Thyroid gland (tissue), 4 donors: ENCODE data around the gene INCENP.

Experiments used
- CTCF ChIP-seq, 6 experiments: fragments of 200-600 bp in 3 of 6; fragments of 450-650 bp in 3 of 6; sonication (generic) in 3 of 6; IDR thresholded peaks; one replicate each; pipeline ENCODE4 v1.5.1; 2016 to 2019; ENCODE audit warnings: antibody characterized with exemption in 6 of 6, mild to moderate bottlenecking in 2 of 6, inconsistent platforms in 1 of 6, moderate library complexity in 1 of 6
- POLR2A ChIP-seq, 2 donors: fragments of 450-650 bp; IDR thresholded peaks; one replicate each; pipeline ENCODE4 v1.6.1; 2017; ENCODE audit warnings: antibody characterized with exemption in 2 of 2, mild to moderate bottlenecking in 2 of 2, moderate library complexity in 1 of 2

- TF ChIP-seq CTCF (IDR thresholded peaks at IDR 0.05) (no peak), POLR2A (IDR thresholded peaks at IDR 0.05) (no peak)
Observed at GRCh38 chr11:62138630-62139425, 15.0 kb downstream of the INCENP start.
